Measurements from ENCODE around the gene C7orf33.
"Not testable (repeated sequence)": the region's sequence is repeated elsewhere in the genome, so short reads cannot be mapped to it uniquely, and the experiment has no call there.

The C7orf33 gene

GRCh38 chr7:148590471-148590870 is at the start of gene C7orf33:
Gene C7orf33 (plus strand): TSS chr7:148590766. CDS start chr7:148590926, 160 bp downstream.
- H3K36me3 Mint-ChIP-seq (ENCODE audit: low read depth), result no peaks in the 10 kb centered on the region
- H3K9me3 Mint-ChIP-seq, result no peaks in the 10 kb centered on the region
- H3K4me3 Mint-ChIP-seq, result no peak within 1 kb of the TSS
- H3K27me3 Mint-ChIP-seq (ENCODE audit: low read depth), result peaks cover 18% of the 10 kb centered on the region
- no peak within 1 kb of the TSS for H3K27ac Mint-ChIP-seq
- no peaks in the 10 kb centered on the region for H3K4me1 Mint-ChIP-seq (ENCODE audit: low read depth)

- H3K4me3 Mint-ChIP-seq, result no peak overlapping the region
- H3K36me3 Mint-ChIP-seq (ENCODE audit: low read depth), result no peaks in the 10 kb centered on the region
- no peaks in the 10 kb centered on the region for H3K4me1 Mint-ChIP-seq (ENCODE audit: low read depth)
- H3K9me3 Mint-ChIP-seq, result no peaks in the 10 kb centered on the region
- H3K27ac Mint-ChIP-seq, result no peak overlapping the region
- no peaks in the 10 kb centered on the region for H3K27me3 Mint-ChIP-seq (ENCODE audit: low read depth)
Measured at GRCh38 chr7:148541891-148542504, 48.6 kb upstream of the C7orf33 start.

- H3K4me1 Mint-ChIP-seq (ENCODE audit: low read depth), result peaks cover 3% of the 10 kb centered on the region
- no peak overlapping the region for H3K4me3 Mint-ChIP-seq
- no peaks in the 10 kb centered on the region for H3K27me3 Mint-ChIP-seq (ENCODE audit: low read depth)
- no peak overlapping the region for H3K27ac Mint-ChIP-seq
- no peaks in the 10 kb centered on the region for H3K36me3 Mint-ChIP-seq (ENCODE audit: low read depth)
- H3K9me3 Mint-ChIP-seq, result no peaks in the 10 kb centered on the region
Measured at GRCh38 chr7:148543302-148543701, 47.3 kb upstream of the C7orf33 start.

GRCh38 chr7:148545172-148545571 is 45.4 kb upstream of the C7orf33 start:
- no peak overlapping the region for H3K27ac Mint-ChIP-seq
- H3K4me3 Mint-ChIP-seq, result no peak overlapping the region
- H3K27me3 Mint-ChIP-seq (ENCODE audit: low read depth), result no peaks in the 10 kb centered on the region
- H3K4me1 Mint-ChIP-seq (ENCODE audit: low read depth), result peaks cover 3% of the 10 kb centered on the region
- no peaks in the 10 kb centered on the region for H3K36me3 Mint-ChIP-seq (ENCODE audit: low read depth)
- no peaks in the 10 kb centered on the region for H3K9me3 Mint-ChIP-seq

GRCh38 chr7:148545932-148546331 is 44.6 kb upstream of the C7orf33 start:
- H3K4me3 Mint-ChIP-seq, result no peak overlapping the region
- H3K36me3 Mint-ChIP-seq (ENCODE audit: low read depth), result no peaks in the 10 kb centered on the region
- peaks cover under 1% of the 10 kb centered on the region for H3K9me3 Mint-ChIP-seq
- peaks cover 3% of the 10 kb centered on the region for H3K4me1 Mint-ChIP-seq (ENCODE audit: low read depth)
- no peaks in the 10 kb centered on the region for H3K27me3 Mint-ChIP-seq (ENCODE audit: low read depth)
- H3K27ac Mint-ChIP-seq, result no peak overlapping the region

GRCh38 chr7:148546857-148547256 is 43.7 kb upstream of the C7orf33 start:
- peaks cover 6% of the 10 kb centered on the region for H3K4me1 Mint-ChIP-seq (ENCODE audit: low read depth)
- H3K36me3 Mint-ChIP-seq (ENCODE audit: low read depth), result no peaks in the 10 kb centered on the region
- no peak overlapping the region for H3K4me3 Mint-ChIP-seq
- H3K27ac Mint-ChIP-seq, result no peak overlapping the region
- H3K9me3 Mint-ChIP-seq, result peaks cover 7% of the 10 kb centered on the region
- H3K27me3 Mint-ChIP-seq (ENCODE audit: low read depth), result no peaks in the 10 kb centered on the region

GRCh38 chr7:148547951-148548350 is 42.6 kb upstream of the C7orf33 start:
- no peak overlapping the region for H3K27ac Mint-ChIP-seq
- H3K4me3 Mint-ChIP-seq, result no peak overlapping the region
- peaks cover 6% of the 10 kb centered on the region for H3K4me1 Mint-ChIP-seq (ENCODE audit: low read depth)
- peaks cover 7% of the 10 kb centered on the region for H3K9me3 Mint-ChIP-seq
- peaks cover 5% of the 10 kb centered on the region for H3K27me3 Mint-ChIP-seq (ENCODE audit: low read depth)
- H3K36me3 Mint-ChIP-seq (ENCODE audit: low read depth), result no peaks in the 10 kb centered on the region

GRCh38 chr7:148553979-148554378 is 36.6 kb upstream of the C7orf33 start:
- H3K4me1 Mint-ChIP-seq (ENCODE audit: low read depth), result peaks cover 9% of the 10 kb centered on the region
- H3K9me3 Mint-ChIP-seq, result peaks cover 7% of the 10 kb centered on the region
- peaks cover 15% of the 10 kb centered on the region for H3K27me3 Mint-ChIP-seq (ENCODE audit: low read depth)
- no peak overlapping the region for H3K4me3 Mint-ChIP-seq
- no peak overlapping the region for H3K27ac Mint-ChIP-seq
- H3K36me3 Mint-ChIP-seq (ENCODE audit: low read depth), result no peaks in the 10 kb centered on the region

- Mint-ChIP-seq H3K27ac (no peak overlapping the region), H3K9me3 (peaks cover 2% of the 10 kb centered on the region), H3K27me3 (ENCODE audit: low read depth) (peaks cover 15% of the 10 kb centered on the region), H3K4me1 (ENCODE audit: low read depth) (peaks cover 10% of the 10 kb centered on the region), H3K4me3 (no peak overlapping the region), H3K36me3 (ENCODE audit: low read depth) (peaks cover 1% of the 10 kb centered on the region)
Measured at GRCh38 chr7:148556892-148557291, 33.7 kb upstream of the C7orf33 start.

GRCh38 chr7:148558914-148559313 is 31.7 kb upstream of the C7orf33 start:
- H3K27ac Mint-ChIP-seq, result no peak overlapping the region
- H3K9me3 Mint-ChIP-seq, result peaks cover 10% of the 10 kb centered on the region
- H3K27me3 Mint-ChIP-seq (ENCODE audit: low read depth), result peaks cover 8% of the 10 kb centered on the region
- peaks cover 6% of the 10 kb centered on the region for H3K36me3 Mint-ChIP-seq (ENCODE audit: low read depth)
- peaks cover 14% of the 10 kb centered on the region for H3K4me1 Mint-ChIP-seq (ENCODE audit: low read depth)
- no peak overlapping the region for H3K4me3 Mint-ChIP-seq

- H3K27me3 Mint-ChIP-seq (ENCODE audit: low read depth), result no peaks in the 10 kb centered on the region
- peaks cover 21% of the 10 kb centered on the region for H3K4me1 Mint-ChIP-seq (ENCODE audit: low read depth)
- H3K4me3 Mint-ChIP-seq, result no peak overlapping the region
- H3K9me3 Mint-ChIP-seq, result peaks cover 13% of the 10 kb centered on the region
- no peak overlapping the region for H3K27ac Mint-ChIP-seq
- H3K36me3 Mint-ChIP-seq (ENCODE audit: low read depth), result peaks cover 6% of the 10 kb centered on the region
Measured at GRCh38 chr7:148561099-148561498, 29.5 kb upstream of the C7orf33 start.

- Mint-ChIP-seq H3K4me1 (ENCODE audit: low read depth) (peaks cover 19% of the 10 kb centered on the region), H3K27me3 (ENCODE audit: low read depth) (no peaks in the 10 kb centered on the region), H3K36me3 (ENCODE audit: low read depth) (peaks cover 6% of the 10 kb centered on the region), H3K4me3 (peak overlapping the region; percentile 54), H3K27ac (peak overlapping the region; percentile 81), H3K9me3 (peaks cover 13% of the 10 kb centered on the region)
Measured at GRCh38 chr7:148563583-148564274, 26.8 kb upstream of the C7orf33 start.

- peak overlapping the region; percentile 54 for H3K4me3 Mint-ChIP-seq
- H3K27ac Mint-ChIP-seq, result peak overlapping the region; percentile 81
- H3K9me3 Mint-ChIP-seq, result peaks cover 13% of the 10 kb centered on the region
- H3K36me3 Mint-ChIP-seq (ENCODE audit: low read depth); H3K27me3 Mint-ChIP-seq (ENCODE audit: low read depth): not testable (repeated sequence)
- peaks cover 16% of the 10 kb centered on the region for H3K4me1 Mint-ChIP-seq (ENCODE audit: low read depth)
Measured at GRCh38 chr7:148564275-148564951, 26.2 kb upstream of the C7orf33 start.

- H3K27me3 Mint-ChIP-seq (ENCODE audit: low read depth), result peaks cover 4% of the 10 kb centered on the region
- peaks cover 12% of the 10 kb centered on the region for H3K9me3 Mint-ChIP-seq
- no peak overlapping the region for H3K4me3 Mint-ChIP-seq
- H3K4me1 Mint-ChIP-seq (ENCODE audit: low read depth), result peaks cover 18% of the 10 kb centered on the region
- peaks cover 6% of the 10 kb centered on the region for H3K36me3 Mint-ChIP-seq (ENCODE audit: low read depth)
- H3K27ac Mint-ChIP-seq, result no peak overlapping the region
Measured at GRCh38 chr7:148566736-148567135, 23.8 kb upstream of the C7orf33 start.

- H3K4me1 Mint-ChIP-seq (ENCODE audit: low read depth), result peaks cover 18% of the 10 kb centered on the region
- no peak overlapping the region for H3K4me3 Mint-ChIP-seq
- H3K9me3 Mint-ChIP-seq, result peaks cover 7% of the 10 kb centered on the region
- no peak overlapping the region for H3K27ac Mint-ChIP-seq
- peaks cover 3% of the 10 kb centered on the region for H3K36me3 Mint-ChIP-seq (ENCODE audit: low read depth)
- peaks cover 7% of the 10 kb centered on the region for H3K27me3 Mint-ChIP-seq (ENCODE audit: low read depth)
Measured at GRCh38 chr7:148567524-148567923, 23.0 kb upstream of the C7orf33 start.

All from T-helper 1 cell treated with Interleukin-12 subunit alpha and Interleukin-12 subunit beta and Interleukin-4 antibody, amounts not matched to agents 30 μg/mL and 1 μg/mL, for 36 hours (primary cell).